Caco-2 (cell line): ENCODE measurements around the gene PTPN23. TPM values are rescaled to one million over a fixed set of nuclear protein-coding genes. Genes with fewer than 3 reads are reported as not detected.

Source experiments
- BruUV-seq: library from RNA; stranded (reverse); fragments of 400-500 nt; replicated peaks from 2 replicates; lab custom pipeline; 2021; lab: Mats Ljungman, UMichigan
- CTCF ChIA-PET: fragments of 300-600 bp; sonication (Branson Sonifier 250); formaldehyde crosslinking; loops from one replicate; lab custom pipeline; 2022; ENCODE audit warnings: antibody characterized with exemption; lab: Charles Lee
- POLR2A ChIA-PET: fragments of 300-600 bp; sonication (Branson Sonifier 250); formaldehyde crosslinking; loops from one replicate; lab custom pipeline; 2022; ENCODE audit warnings: antibody characterized with exemption; lab: Charles Lee
- DNase-seq, 2 experiments: peaks; one replicate each; pipeline versions ENCODE4 v3.0.0 to v3.0.0-alpha.2; 2020 to 2022
- H3K27me3 ChIP-seq: replicated peaks from 2 replicates; pipeline ENCODE4 v1.6.0; 2011; ENCODE audit warnings: low read length; ENCODE audit not compliant: control insufficient read depth, insufficient read depth
- H3K36me3 ChIP-seq: 2 replicates; pipeline ENCODE4 v1.5.1; 2011; ENCODE audit warnings: low read length; ENCODE audit not compliant: control insufficient read depth, insufficient read depth
- H3K4me1 ChIP-seq: fragments of 250-450 bp; sonication (Bioruptor Pico); 2 replicates; pipeline ENCODE4 v1.5.1; 2020; ENCODE audit warnings: mild to moderate bottlenecking
- H3K4me3 ChIP-seq: 2 replicates; pipeline ENCODE4 v1.5.1; 2011; ENCODE audit warnings: low read depth, mild to moderate bottlenecking, control low read depth, low read length
- H3K9me3 ChIP-seq: fragments of 250-450 bp; sonication (Bioruptor Pico); 2 replicates; pipeline ENCODE4 v1.5.1; 2020; ENCODE audit warnings: mild to moderate bottlenecking, moderate library complexity
- H3K27ac Mint-ChIP-seq: one replicate; pipeline ENCODE4 v1.8.0; 2022; ENCODE audit warnings: mixed read lengths; ENCODE audit not compliant: unreplicated experiment
- H3K27me3 Mint-ChIP-seq: one replicate; pipeline ENCODE4 v1.8.0; 2022; ENCODE audit warnings: mixed read lengths; ENCODE audit not compliant: insufficient read depth, unreplicated experiment
- H3K36me3 Mint-ChIP-seq: one replicate; pipeline ENCODE4 v1.8.0; 2022; ENCODE audit warnings: mild to moderate bottlenecking, mixed read lengths; ENCODE audit not compliant: insufficient read depth, unreplicated experiment
- H3K4me1 Mint-ChIP-seq: one replicate; pipeline ENCODE4 v1.8.0; 2022; ENCODE audit warnings: low read depth, mixed read lengths; ENCODE audit not compliant: unreplicated experiment
- H3K4me3 Mint-ChIP-seq: one replicate; pipeline ENCODE4 v1.8.0; 2022; ENCODE audit warnings: mild to moderate bottlenecking, moderate library complexity, mixed read lengths; ENCODE audit not compliant: unreplicated experiment
- H3K9me3 Mint-ChIP-seq: one replicate; pipeline ENCODE4 v1.8.0; 2022; ENCODE audit warnings: mixed read lengths; ENCODE audit not compliant: unreplicated experiment
- intact Hi-C: fragments of 100-400 bp; cut with micrococcal nuclease; formaldehyde crosslinking; loops from one replicate; pipeline ENCODE4 v1.10.0; 2022; ENCODE audit not compliant: unreplicated experiment
- total RNA-seq: library from RNA; stranded (reverse); gene quantifications from 2 replicates; pipeline ENCODE4 v1.2.3, GENCODE V29; 2022
- TF ChIP-seq, protein P1 (sequence below), 2 experiments: fragments of 200-600 bp in 1 of 2; IDR thresholded peaks; 1 replicate in 1 of 2; 2 replicates in 1 of 2; pipeline versions ENCODE4 v1.5.1 to v1.8.0; 2011 to 2022; ENCODE audit warnings: antibody characterized with exemption in 1 of 2, control low read depth in 1 of 2, inconsistent platforms in 1 of 2, low read depth in 1 of 2, low read length in 1 of 2, mild to moderate bottlenecking in 1 of 2, moderate library complexity in 1 of 2; ENCODE audit not compliant: insufficient read depth in 1 of 2, severe bottlenecking in 1 of 2, unreplicated experiment in 1 of 2

PTPN23 gene
- total RNA-seq, 1 experiment from 2014 or later = 49.6 TPM

DNA sequence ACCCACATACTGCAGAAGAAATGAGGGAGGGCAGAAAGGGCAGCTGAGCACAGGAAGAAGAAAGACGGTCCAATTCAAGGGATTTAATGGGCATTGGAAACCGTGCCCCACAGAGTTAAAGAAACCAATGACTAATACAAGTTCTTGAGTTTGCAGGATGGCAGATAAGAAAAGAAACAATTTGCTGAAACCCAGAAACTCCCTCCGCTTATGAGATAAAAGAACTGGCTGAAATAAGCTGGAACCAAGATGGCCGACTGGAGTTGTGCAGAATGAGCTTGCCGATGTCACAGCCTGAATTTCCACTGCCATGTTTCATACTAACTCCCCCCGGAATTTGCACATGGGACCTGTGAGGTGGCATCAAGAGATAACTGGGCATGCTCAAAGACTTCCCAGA is 47.8 kb downstream of the PTPN23 start:
- Mint-ChIP-seq H3K4me3 (no peak overlapping the region), H3K9me3 (no peaks in the 10 kb centered on the region), H3K36me3 (peaks cover 48% of the 10 kb centered on the region), H3K27ac (no peak overlapping the region), H3K27me3 (no peaks in the 10 kb centered on the region), H3K4me1 (peaks cover 27% of the 10 kb centered on the region)
- intact Hi-C loops = no loop called here
- Histone ChIP-seq H3K27me3 (no peaks in the 10 kb centered on the region), H3K36me3 (peaks cover 7% of the 10 kb centered on the region), H3K4me1 (peaks cover 10% of the 10 kb centered on the region), H3K4me3 (no peak overlapping the region), H3K9me3 (no peaks in the 10 kb centered on the region)
- ChIA-PET POLR2A (no interaction called here), CTCF (no interaction called here)
- TF ChIP-seq, protein P1, sequence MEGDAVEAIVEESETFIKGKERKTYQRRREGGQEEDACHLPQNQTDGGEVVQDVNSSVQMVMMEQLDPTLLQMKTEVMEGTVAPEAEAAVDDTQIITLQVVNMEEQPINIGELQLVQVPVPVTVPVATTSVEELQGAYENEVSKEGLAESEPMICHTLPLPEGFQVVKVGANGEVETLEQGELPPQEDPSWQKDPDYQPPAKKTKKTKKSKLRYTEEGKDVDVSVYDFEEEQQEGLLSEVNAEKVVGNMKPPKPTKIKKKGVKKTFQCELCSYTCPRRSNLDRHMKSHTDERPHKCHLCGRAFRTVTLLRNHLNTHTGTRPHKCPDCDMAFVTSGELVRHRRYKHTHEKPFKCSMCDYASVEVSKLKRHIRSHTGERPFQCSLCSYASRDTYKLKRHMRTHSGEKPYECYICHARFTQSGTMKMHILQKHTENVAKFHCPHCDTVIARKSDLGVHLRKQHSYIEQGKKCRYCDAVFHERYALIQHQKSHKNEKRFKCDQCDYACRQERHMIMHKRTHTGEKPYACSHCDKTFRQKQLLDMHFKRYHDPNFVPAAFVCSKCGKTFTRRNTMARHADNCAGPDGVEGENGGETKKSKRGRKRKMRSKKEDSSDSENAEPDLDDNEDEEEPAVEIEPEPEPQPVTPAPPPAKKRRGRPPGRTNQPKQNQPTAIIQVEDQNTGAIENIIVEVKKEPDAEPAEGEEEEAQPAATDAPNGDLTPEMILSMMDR (IDR thresholded peaks at IDR 0.05; ENCODE audit: insufficient read depth in 1 of 2, low read depth in 1 of 2, low read length in 1 of 2, severe bottlenecking in 1 of 2, unreplicated experiment in 1 of 2) = no peak
- BruUV-seq = no TSS peak
- DNase-seq = no peak

DNA sequence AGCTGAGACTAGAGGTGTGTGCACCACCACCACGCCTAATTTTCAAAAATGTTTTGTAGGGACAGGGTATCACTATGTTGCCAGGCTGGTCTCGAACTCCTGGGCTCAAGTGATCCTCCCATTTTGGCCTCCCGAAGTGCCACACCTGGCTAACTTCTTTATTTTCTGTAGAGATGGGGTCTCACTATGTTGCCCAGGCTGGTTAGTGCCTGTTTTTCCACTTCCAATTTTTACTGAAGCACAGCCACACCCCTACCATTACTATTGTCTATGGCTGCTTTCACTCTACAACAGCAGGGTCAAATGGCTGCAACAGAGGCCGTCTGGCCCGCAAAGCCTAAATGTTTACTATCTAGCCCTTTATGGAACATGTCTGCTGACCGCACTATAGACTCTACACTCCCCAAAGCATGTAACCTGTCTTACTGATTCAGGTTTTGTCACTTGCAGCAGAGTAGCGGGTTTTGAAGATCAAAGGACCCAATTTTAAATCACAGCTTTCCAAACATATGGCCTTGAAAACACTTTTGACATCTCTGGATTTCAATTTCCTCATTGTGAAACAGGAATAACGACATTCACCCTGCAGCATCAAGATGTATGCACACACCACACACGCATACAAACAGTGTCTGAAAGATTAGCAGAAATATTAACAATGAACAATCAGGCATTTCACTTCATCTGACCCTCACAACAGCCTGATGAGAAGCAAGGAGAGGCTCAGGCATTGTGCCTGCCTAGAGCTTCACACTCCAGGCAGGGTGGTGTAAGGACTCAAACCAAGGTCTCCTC is 48.9 kb downstream of the PTPN23 start:
- TF ChIP-seq, protein P1 (IDR thresholded peaks at IDR 0.05; ENCODE audit: insufficient read depth in 1 of 2, low read depth in 1 of 2, low read length in 1 of 2, severe bottlenecking in 1 of 2, unreplicated experiment in 1 of 2) = no peak
- peaks cover 20% of the 10 kb centered on the region for H3K4me1 ChIP-seq
- no peaks in the 10 kb centered on the region for H3K27me3 Mint-ChIP-seq
- ChIA-PET POLR2A (no interaction called here), CTCF (no interaction called here)
- H3K36me3 Mint-ChIP-seq = peaks cover 49% of the 10 kb centered on the region
- H3K36me3 ChIP-seq = peaks cover 9% of the 10 kb centered on the region
- no peaks in the 10 kb centered on the region for H3K27me3 ChIP-seq
- BruUV-seq = no TSS peak
- no peak overlapping the region for H3K4me3 ChIP-seq
- H3K4me3 Mint-ChIP-seq = no peak overlapping the region
- H3K9me3 Mint-ChIP-seq = no peaks in the 10 kb centered on the region
- no peak for DNase-seq
- no peak overlapping the region for H3K27ac Mint-ChIP-seq
- intact Hi-C loops = no loop called here
- H3K9me3 ChIP-seq = no peaks in the 10 kb centered on the region
- H3K4me1 Mint-ChIP-seq = peaks cover 31% of the 10 kb centered on the region

DNA sequence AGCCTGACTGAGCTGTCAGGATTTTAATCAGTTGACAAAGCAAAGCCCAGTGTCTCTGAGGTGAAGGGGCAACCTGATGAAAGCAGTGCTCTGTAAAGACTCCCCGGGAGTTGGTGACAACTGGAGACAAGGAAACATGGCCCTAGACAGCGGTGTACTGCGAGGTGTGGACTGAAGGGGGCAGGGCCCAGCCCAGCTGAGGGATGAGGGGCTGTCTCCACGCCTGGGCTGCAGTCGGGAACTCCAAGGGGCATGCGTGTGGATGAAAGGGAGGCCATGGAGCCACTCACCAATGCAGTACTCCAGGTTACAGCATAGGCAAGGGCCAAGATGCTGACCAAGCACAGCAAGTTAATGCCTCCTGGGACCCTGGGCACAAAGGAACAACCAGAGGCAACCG is 49.8 kb downstream of the PTPN23 start:
- BruUV-seq = no TSS peak
- no peak for DNase-seq

More for the DNA sequence above, 49.8 kb downstream of the PTPN23 start:
- no peak overlapping the region for H3K4me3 Mint-ChIP-seq
- H3K27ac Mint-ChIP-seq = no peak overlapping the region
- Histone ChIP-seq H3K9me3 (no peaks in the 10 kb centered on the region; the same call in 1 of the 2 replicates), H3K27me3 (no peaks in the 10 kb centered on the region), H3K4me3 (no peak overlapping the region), H3K36me3 (peaks cover 9% of the 10 kb centered on the region), H3K4me1 (peaks cover 25% of the 10 kb centered on the region)
- H3K36me3 Mint-ChIP-seq = peaks cover 47% of the 10 kb centered on the region
- peaks cover 32% of the 10 kb centered on the region for H3K4me1 Mint-ChIP-seq
- TF ChIP-seq, protein P1 (IDR thresholded peaks at IDR 0.05; ENCODE audit: insufficient read depth in 1 of 2, low read depth in 1 of 2, low read length in 1 of 2, severe bottlenecking in 1 of 2, unreplicated experiment in 1 of 2) = no peak
- CTCF ChIA-PET = no interaction called here
- intact Hi-C loops = no loop called here
- H3K9me3 Mint-ChIP-seq = no peaks in the 10 kb centered on the region
- POLR2A ChIA-PET = no interaction called here
- no peaks in the 10 kb centered on the region for H3K27me3 Mint-ChIP-seq
